Neutrophil (primary cell): ENCODE data around the gene NR2E3.

ENCODE experiments used
- H3K27ac ChIP-seq: fragments of 200-600 bp; sonication (generic); 2 replicates; pipeline ENCODE4 v1.5.1; 2016; ENCODE audit warnings: mild to moderate bottlenecking, moderate library complexity
- H3K27me3 ChIP-seq: fragments of 200-600 bp; sonication (generic); 2 replicates; pipeline ENCODE4 v1.6.0; 2016; ENCODE audit warnings: mild to moderate bottlenecking
- H3K36me3 ChIP-seq: fragments of 200-600 bp; sonication (generic); 2 replicates; pipeline ENCODE4 v1.5.1; 2017
- H3K4me1 ChIP-seq, 2 experiments: fragments of 200-600 bp in 1 of 2; sonication (generic) in 1 of 2; 1 replicate in 1 of 2; 2 replicates in 1 of 2; pipeline versions ENCODE4 v1.5.1 to v1.6.1; 2013 to 2016; ENCODE audit warnings: low read depth in 1 of 2, low read length in 1 of 2, mild to moderate bottlenecking in 1 of 2, moderate library complexity in 1 of 2; ENCODE audit not compliant: control insufficient read depth in 1 of 2, insufficient read depth in 1 of 2
- H3K4me3 ChIP-seq, 2 experiments: fragments of 200-600 bp in 1 of 2; sonication (generic) in 1 of 2; 1 replicate in 1 of 2; 2 replicates in 1 of 2; pipeline ENCODE4 v1.5.1; 2013 to 2016; ENCODE audit warnings: low read depth in 1 of 2, low read length in 1 of 2, mild to moderate bottlenecking in 1 of 2, moderate library complexity in 1 of 2
- H3K9me3 ChIP-seq: fragments of 200-600 bp; sonication (generic); 2 replicates; pipeline ENCODE4 v1.5.1; 2016
- TF ChIP-seq, protein P1 (sequence below): fragments of 200-600 bp; sonication (generic); IDR thresholded peaks from 2 replicates; pipeline ENCODE4 v1.5.1; 2016; ENCODE audit warnings: antibody characterized with exemption

The NR2E3 gene

DNA sequence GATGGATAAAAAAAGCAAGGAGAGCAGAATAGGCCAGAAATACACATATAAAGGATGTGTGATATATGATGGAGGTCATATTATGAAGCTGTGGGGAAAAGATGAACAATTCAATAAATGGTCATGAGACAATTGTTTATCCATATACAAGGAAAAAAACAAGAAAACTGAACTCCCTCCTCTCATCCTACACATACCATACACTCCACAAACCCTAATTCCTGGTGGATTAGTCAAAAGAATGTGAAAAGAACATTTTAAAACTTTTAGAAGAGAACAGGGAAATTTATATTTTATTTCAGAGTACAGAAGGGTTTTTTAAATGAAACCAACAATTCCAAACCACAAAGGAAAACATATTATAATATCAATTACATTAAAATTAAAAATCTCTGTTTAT is 34.5 kb upstream of the NR2E3 start:
- Histone ChIP-seq H3K36me3 (no peaks in the 10 kb centered on the region), H3K4me3 (no peak overlapping the region), H3K27me3 (no peaks in the 10 kb centered on the region), H3K4me1 (no peaks in the 10 kb centered on the region), H3K27ac (no peak overlapping the region), H3K9me3 (no peaks in the 10 kb centered on the region)
- TF ChIP-seq, protein P1, sequence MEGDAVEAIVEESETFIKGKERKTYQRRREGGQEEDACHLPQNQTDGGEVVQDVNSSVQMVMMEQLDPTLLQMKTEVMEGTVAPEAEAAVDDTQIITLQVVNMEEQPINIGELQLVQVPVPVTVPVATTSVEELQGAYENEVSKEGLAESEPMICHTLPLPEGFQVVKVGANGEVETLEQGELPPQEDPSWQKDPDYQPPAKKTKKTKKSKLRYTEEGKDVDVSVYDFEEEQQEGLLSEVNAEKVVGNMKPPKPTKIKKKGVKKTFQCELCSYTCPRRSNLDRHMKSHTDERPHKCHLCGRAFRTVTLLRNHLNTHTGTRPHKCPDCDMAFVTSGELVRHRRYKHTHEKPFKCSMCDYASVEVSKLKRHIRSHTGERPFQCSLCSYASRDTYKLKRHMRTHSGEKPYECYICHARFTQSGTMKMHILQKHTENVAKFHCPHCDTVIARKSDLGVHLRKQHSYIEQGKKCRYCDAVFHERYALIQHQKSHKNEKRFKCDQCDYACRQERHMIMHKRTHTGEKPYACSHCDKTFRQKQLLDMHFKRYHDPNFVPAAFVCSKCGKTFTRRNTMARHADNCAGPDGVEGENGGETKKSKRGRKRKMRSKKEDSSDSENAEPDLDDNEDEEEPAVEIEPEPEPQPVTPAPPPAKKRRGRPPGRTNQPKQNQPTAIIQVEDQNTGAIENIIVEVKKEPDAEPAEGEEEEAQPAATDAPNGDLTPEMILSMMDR: no peak

DNA sequence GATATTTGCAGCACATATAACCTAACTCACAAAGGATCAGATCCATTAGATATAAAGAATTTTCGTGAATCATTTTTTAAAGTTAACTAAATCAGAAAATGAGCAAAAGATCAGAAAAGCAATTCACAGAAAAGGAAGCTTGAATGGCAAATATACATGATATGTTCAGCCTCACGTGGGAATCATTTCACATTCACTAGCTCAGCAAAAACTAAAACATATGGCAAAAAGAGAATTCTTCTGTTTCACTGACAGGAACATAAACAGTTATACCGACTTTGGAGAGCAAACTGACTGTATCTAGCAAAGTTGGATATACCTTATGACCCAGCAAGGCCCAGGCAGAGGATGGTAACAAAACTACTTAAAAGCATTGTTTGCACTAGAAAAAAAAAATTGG is 34.0 kb upstream of the NR2E3 start:
- no peaks in the 10 kb centered on the region for H3K36me3 ChIP-seq
- no peak overlapping the region for H3K4me3 ChIP-seq
- H3K9me3 ChIP-seq: no peaks in the 10 kb centered on the region
- no peaks in the 10 kb centered on the region for H3K27me3 ChIP-seq
- no peak overlapping the region for H3K27ac ChIP-seq
- TF ChIP-seq, protein P1: no peak
- no peaks in the 10 kb centered on the region for H3K4me1 ChIP-seq

DNA sequence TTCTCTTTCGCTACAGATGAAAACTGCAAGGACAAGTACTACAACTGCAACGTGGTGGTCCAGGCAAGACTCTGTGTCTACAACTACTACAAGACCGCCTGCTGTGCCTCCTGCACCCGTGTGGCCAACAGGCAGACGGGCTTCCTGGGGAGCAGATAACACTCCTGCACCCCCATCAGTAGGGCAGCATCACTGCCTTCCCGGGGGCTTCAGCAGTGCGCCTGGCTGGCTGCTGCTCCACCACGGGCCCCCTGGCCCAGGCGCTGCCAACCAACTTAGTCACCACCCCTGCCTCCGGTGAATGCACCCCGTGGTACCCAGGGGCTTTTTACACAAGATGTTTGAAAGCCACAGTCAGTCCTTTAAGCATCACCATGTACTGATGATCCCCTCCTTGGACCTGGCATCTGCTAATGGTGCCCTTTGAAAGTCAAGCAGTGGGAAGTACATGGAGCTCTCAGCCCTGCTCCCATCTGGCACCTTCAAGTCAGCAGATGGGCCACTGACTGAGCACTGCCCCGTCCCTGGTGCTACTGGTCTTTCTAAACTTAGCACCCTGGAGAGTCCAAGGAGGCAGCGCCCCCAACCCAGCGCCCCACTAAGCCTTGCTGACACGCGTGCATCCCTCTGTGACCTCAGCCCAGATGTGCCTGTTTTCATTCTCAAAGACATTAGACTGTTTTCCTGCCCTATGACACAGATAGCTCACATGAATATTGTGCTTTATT is 33.0 kb upstream of the NR2E3 start:
- no peaks in the 10 kb centered on the region for H3K4me1 ChIP-seq
- no peaks in the 10 kb centered on the region for H3K27me3 ChIP-seq
- H3K4me3 ChIP-seq: no peak overlapping the region
- no peaks in the 10 kb centered on the region for H3K9me3 ChIP-seq
- H3K27ac ChIP-seq: no peak overlapping the region
- no peaks in the 10 kb centered on the region for H3K36me3 ChIP-seq
- TF ChIP-seq, protein P1: no peak

DNA sequence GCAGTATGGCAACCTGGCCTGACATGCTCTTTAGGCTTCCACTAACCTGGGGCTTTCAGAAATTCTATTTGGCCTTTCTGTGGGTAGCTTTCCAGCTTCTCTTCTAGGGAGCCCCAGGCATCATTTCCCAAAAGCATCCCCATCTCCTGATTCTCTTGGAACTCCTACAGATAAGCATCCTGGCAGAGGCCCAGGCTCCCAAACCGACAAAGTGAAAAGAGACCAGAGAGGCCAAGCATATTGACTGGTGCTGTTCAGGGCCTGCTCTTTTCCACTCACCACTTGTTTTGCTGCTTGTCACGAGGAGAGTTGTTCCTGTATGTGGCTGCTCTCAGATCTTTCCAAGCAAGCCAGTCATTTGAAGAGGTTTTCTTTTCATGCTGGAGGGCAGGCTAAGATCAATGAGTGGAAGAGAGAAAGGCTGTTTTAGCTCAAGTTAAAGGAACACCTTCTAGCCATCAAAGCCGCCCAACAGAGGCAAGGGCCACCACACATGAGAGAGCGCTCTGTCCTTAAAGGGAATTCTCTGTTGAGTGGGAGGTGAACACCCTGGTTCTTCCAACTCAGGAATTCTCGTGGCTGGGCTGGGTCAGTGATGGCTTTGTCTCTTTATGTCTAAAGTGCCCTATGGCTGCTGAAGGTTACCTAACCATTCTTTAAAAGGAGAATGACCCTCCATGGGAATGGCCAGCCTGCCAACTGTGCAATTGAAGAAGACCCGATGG is 31.1 kb upstream of the NR2E3 start:
- no peaks in the 10 kb centered on the region for H3K9me3 ChIP-seq
- no peaks in the 10 kb centered on the region for H3K27me3 ChIP-seq
- no peak overlapping the region for H3K27ac ChIP-seq
- H3K4me3 ChIP-seq: no peak overlapping the region
- TF ChIP-seq, protein P1: no peak
- no peaks in the 10 kb centered on the region for H3K4me1 ChIP-seq
- no peaks in the 10 kb centered on the region for H3K36me3 ChIP-seq

DNA sequence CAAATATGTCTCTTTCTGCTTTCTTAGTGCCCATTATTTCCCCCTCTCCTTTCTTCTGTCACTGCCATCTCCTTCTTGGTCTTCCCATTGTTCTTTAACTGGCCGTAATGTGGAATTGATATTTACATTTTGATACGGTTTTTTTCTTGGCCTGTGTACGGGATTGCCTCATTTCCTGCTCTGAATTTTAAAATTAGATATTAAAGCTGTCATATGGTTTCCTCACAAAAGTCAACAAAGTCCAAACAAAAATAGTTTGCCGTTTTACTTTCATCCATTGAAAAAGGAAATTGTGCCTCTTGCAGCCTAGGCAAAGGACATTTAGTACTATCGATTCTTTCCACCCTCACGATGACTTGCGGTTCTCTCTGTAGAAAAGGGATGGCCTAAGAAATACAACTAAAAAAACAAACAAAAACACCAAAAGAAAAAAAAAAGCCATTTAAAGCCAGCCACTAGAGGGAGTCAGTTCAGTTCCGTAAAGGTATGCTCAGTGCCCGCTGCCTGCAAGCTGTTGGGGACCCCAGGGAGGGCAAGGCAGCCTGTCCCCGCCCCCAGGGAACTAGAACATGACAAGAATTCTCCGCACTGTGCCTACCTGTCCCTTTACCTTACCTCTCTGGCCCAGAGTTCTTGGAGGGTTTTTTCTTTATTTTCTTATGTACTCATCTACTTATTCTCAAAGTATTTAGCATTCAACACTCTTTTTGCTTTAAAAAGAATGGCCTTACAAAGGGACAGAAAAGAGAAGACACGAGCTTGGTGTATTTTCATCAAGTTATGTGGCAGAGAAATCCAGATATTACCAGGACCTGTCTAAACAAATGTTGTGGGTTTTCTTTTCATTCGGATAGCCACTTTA is 30.0 kb upstream of the NR2E3 start:
- no peaks in the 10 kb centered on the region for H3K36me3 ChIP-seq
- TF ChIP-seq, protein P1: no peak
- no peak overlapping the region for H3K4me3 ChIP-seq
- H3K27ac ChIP-seq: no peak overlapping the region
- no peaks in the 10 kb centered on the region for H3K9me3 ChIP-seq
- H3K4me1 ChIP-seq: no peaks in the 10 kb centered on the region
- H3K27me3 ChIP-seq: no peaks in the 10 kb centered on the region
